A673 (cell line): Measurements from ENCODE around the gene EGR1. TPM values are rescaled to one million over a fixed set of nuclear protein-coding genes. Genes with fewer than 3 reads are reported as not detected.
A peak's percentile ranks its signal among the peaks of the same experiment; 100 is the strongest.

Source experiments
- BruUV-seq: library from RNA; stranded (reverse); fragments of 400-500 nt; replicated peaks from 2 replicates; lab custom pipeline; 2021; lab: Mats Ljungman, UMichigan
- CTCF ChIA-PET: fragments of 300-600 bp; sonication (Branson Sonifier 250); formaldehyde crosslinking; loops from one replicate; lab custom pipeline; 2022; ENCODE audit warnings: antibody characterized with exemption; lab: Charles Lee
- POLR2A ChIA-PET: fragments of 300-600 bp; sonication (Branson Sonifier 250); formaldehyde crosslinking; loops from one replicate; lab custom pipeline; 2022; ENCODE audit warnings: antibody characterized with exemption; ENCODE audit not compliant: low non-redundant PET; lab: Charles Lee
- DNase-seq: peaks from one replicate; pipeline ENCODE4 v3.0.0-alpha.2; 2015; ENCODE audit warnings: low spot score
- H3K27ac ChIP-seq: fragments of 200-600 bp; sonication (generic); 2 replicates; pipeline ENCODE4 v1.5.1; 2016; ENCODE audit warnings: mixed run types, low read depth, mild to moderate bottlenecking, mixed read lengths, antibody characterized with exemption, low read length; ENCODE audit not compliant: poor library complexity, severe bottlenecking
- H3K27me3 ChIP-seq: fragments of 200-600 bp; sonication (generic); replicated peaks from 2 replicates; pipeline ENCODE4 v1.6.1; 2017; ENCODE audit warnings: mixed run types, low read depth, mild to moderate bottlenecking, mixed read lengths, antibody characterized with exemption, low read length; ENCODE audit not compliant: insufficient read depth, poor library complexity
- H3K36me3 ChIP-seq: fragments of 200-600 bp; sonication (generic); 2 replicates; pipeline ENCODE4 v1.6.1; 2016; ENCODE audit warnings: mixed run types, mild to moderate bottlenecking, mixed read lengths, antibody characterized with exemption, low read length; ENCODE audit not compliant: insufficient read depth, poor library complexity, severe bottlenecking
- H3K4me1 ChIP-seq: fragments of 200-600 bp; sonication (generic); 2 replicates; pipeline ENCODE4 v1.6.1; 2017; ENCODE audit warnings: mixed run types, mild to moderate bottlenecking, mixed read lengths, antibody characterized with exemption, low read length; ENCODE audit not compliant: insufficient read depth, poor library complexity, severe bottlenecking
- H3K4me3 ChIP-seq: fragments of 200-600 bp; sonication (generic); 2 replicates; pipeline ENCODE4 v1.5.1; 2016; ENCODE audit warnings: low read depth, mixed run types, mild to moderate bottlenecking, mixed read lengths, low read length; ENCODE audit not compliant: poor library complexity, severe bottlenecking
- H3K9me3 ChIP-seq: fragments of 200-600 bp; sonication (generic); 2 replicates; pipeline ENCODE4 v1.6.1; 2016; ENCODE audit warnings: mixed run types, low read depth, mild to moderate bottlenecking, mixed read lengths, antibody characterized with exemption, low read length; ENCODE audit not compliant: poor library complexity, severe bottlenecking
- CTCF ChIP-seq: fragments of 300-800, 200-600 bp; sonication (generic); conservative IDR thresholded peaks from 2 replicates; pipeline ENCODE4 v1.5.1; 2017; ENCODE audit warnings: low read depth, mild to moderate bottlenecking, antibody characterized with exemption, low read length, moderate library complexity, mixed read lengths
- EZH2 ChIP-seq: fragments of 200-600 bp; sonication (generic); IDR thresholded peaks from 2 replicates; pipeline ENCODE4 v1.6.1; 2017; ENCODE audit warnings: borderline replicate concordance, low read depth, mild to moderate bottlenecking, mixed read lengths, antibody characterized with exemption, low read length; ENCODE audit not compliant: poor library complexity, severe bottlenecking
- intact Hi-C: fragments of 100-400 bp; cut with micrococcal nuclease; formaldehyde crosslinking; loops from one replicate; pipeline ENCODE4 v1.10.0; 2022; ENCODE audit not compliant: unreplicated experiment
- total RNA-seq: library from RNA; stranded (reverse); gene quantifications from 2 replicates; pipeline ENCODE4 v1.2.3, GENCODE V29; 2021

Gene EGR1
- total RNA-seq, 1 experiment from 2014 or later, result 64.8 TPM

GRCh38 chr5:138466900-138467710 is 1.8 kb downstream of the EGR1 start:
- H3K4me1 ChIP-seq, result peaks cover 13% of the 10 kb centered on the region
- peak overlapping the region; percentile 86 for H3K4me3 ChIP-seq
- TF ChIP-seq CTCF (no peak), EZH2 (no peak)
- H3K36me3 ChIP-seq, result peaks cover 23% of the 10 kb centered on the region
- POLR2A ChIA-PET, result interaction anchor here (0.7 to 0.9 kb wide), 2 partner anchors 109 to 127 kb away, joined by 3 to 4 read pairs; no protein-coding TSS in a partner anchor
- H3K27me3 ChIP-seq, result no peaks in the 10 kb centered on the region
- H3K27ac ChIP-seq, result peak overlapping the region; percentile 100
- intact Hi-C loops, result loop anchor here (10.0 kb wide), 1 partner anchor 808 kb away; no protein-coding TSS in a partner anchor
- CTCF ChIA-PET, result no interaction called here
- H3K9me3 ChIP-seq, result no peaks in the 10 kb centered on the region
- BruUV-seq, result no TSS peak
- peak; percentile 33 for DNase-seq

GRCh38 chr5:138467711-138468132 is 2.4 kb downstream of the EGR1 start:
- CTCF ChIA-PET, result no interaction called here
- Histone ChIP-seq H3K9me3 (no peaks in the 10 kb centered on the region), H3K36me3 (peaks cover 23% of the 10 kb centered on the region), H3K4me1 (peaks cover 13% of the 10 kb centered on the region), H3K27me3 (no peaks in the 10 kb centered on the region), H3K4me3 (peak overlapping the region; percentile 86), H3K27ac (no peak overlapping the region)
- TF ChIP-seq EZH2 (no peak), CTCF (no peak)
- DNase-seq, result peak; percentile 27
- BruUV-seq, result TSS peak; percentile 39
- intact Hi-C loops, result loop anchor here (10.0 kb wide), 1 partner anchor 807 kb away; no protein-coding TSS in a partner anchor
- POLR2A ChIA-PET, result interaction anchor here (0.7 to 0.9 kb wide), 2 partner anchors 108 to 128 kb away, joined by 3 to 4 read pairs; no protein-coding TSS in a partner anchor

- Histone ChIP-seq H3K27me3 (no peaks in the 10 kb centered on the region), H3K36me3 (peaks cover 23% of the 10 kb centered on the region), H3K4me1 (peaks cover 11% of the 10 kb centered on the region), H3K27ac (no peak overlapping the region), H3K9me3 (no peaks in the 10 kb centered on the region), H3K4me3 (peak overlapping the region; percentile 86)
- TF ChIP-seq EZH2, result no peak
- no peak for TF ChIP-seq CTCF
- BruUV-seq, result no TSS peak
- ChIA-PET CTCF (no interaction called here), POLR2A (interaction anchor here (0.7 to 0.9 kb wide), 3 partner anchors 107 to 146 kb away, joined by 3 to 4 read pairs (median 3); no protein-coding TSS in a partner anchor)
- DNase-seq, result peak; percentile 27
- intact Hi-C loops, result loop anchor here (10.0 kb wide), 1 partner anchor 806 kb away; no protein-coding TSS in a partner anchor
These were observed 3.1 kb downstream of the EGR1 start for GRCh38 chr5:138468133-138468965.
